Hepatocyte (in vitro differentiated cells): ENCODE data around the gene DDX39A. TPM values are rescaled to one million over a fixed set of nuclear protein-coding genes. Genes with fewer than 3 reads are reported as not detected.
A peak's percentile ranks its signal among the peaks of the same experiment; 100 is the strongest.

ENCODE experiments used
- DNase-seq: peaks from one replicate; pipeline ENCODE4 v3.0.0-alpha.2; 2016; ENCODE audit warnings: low spot score
- H2AFZ ChIP-seq: fragments of 200-600 bp; sonication (generic); 2 replicates; pipeline ENCODE4 v1.6.0; 2016; ENCODE audit warnings: antibody characterized with exemption, mild to moderate bottlenecking
- H3K27ac ChIP-seq: fragments of 200-600 bp; sonication (generic); 2 replicates; pipeline ENCODE4 v1.5.1; 2016; ENCODE audit warnings: mild to moderate bottlenecking
- H3K27me3 ChIP-seq: fragments of 200-600 bp; sonication (generic); 2 replicates; pipeline ENCODE4 v1.6.1; 2016
- H3K36me3 ChIP-seq: fragments of 200-600 bp; sonication (generic); replicated peaks from 2 replicates; pipeline ENCODE4 v1.5.1; 2016; ENCODE audit warnings: low read depth; ENCODE audit not compliant: insufficient read depth
- H3K4me1 ChIP-seq: fragments of 200-600 bp; sonication (generic); 2 replicates; pipeline ENCODE4 v1.5.1; 2016; ENCODE audit warnings: mild to moderate bottlenecking, moderate library complexity; ENCODE audit not compliant: insufficient read depth
- H3K4me2 ChIP-seq: fragments of 200-600 bp; sonication (generic); 2 replicates; pipeline ENCODE4 v1.6.0; 2016
- H3K4me3 ChIP-seq: fragments of 200-600 bp; sonication (generic); 2 replicates; pipeline ENCODE4 v1.5.1; 2016; ENCODE audit warnings: mild to moderate bottlenecking
- H3K79me2 ChIP-seq: fragments of 200-600 bp; sonication (generic); 2 replicates; pipeline ENCODE4 v1.6.0; 2017; ENCODE audit warnings: mild to moderate bottlenecking
- H3K9me2 ChIP-seq: fragments of 200-600 bp; sonication (generic); replicated peaks from 2 replicates; pipeline ENCODE4 v1.6.0; 2017; ENCODE audit warnings: mild to moderate bottlenecking; ENCODE audit not compliant: insufficient read depth
- H3K9me3 ChIP-seq: fragments of 200-600 bp; sonication (generic); 2 replicates; pipeline ENCODE4 v1.5.1; 2016; ENCODE audit warnings: low read depth, mild to moderate bottlenecking
- H4K20me1 ChIP-seq: fragments of 200-600 bp; sonication (generic); 2 replicates; pipeline ENCODE4 v1.6.0; 2016; ENCODE audit warnings: mild to moderate bottlenecking; ENCODE audit not compliant: insufficient read depth, poor library complexity, severe bottlenecking
- EZH2 ChIP-seq: fragments of 200-600 bp; sonication (generic); IDR thresholded peaks from 2 replicates; pipeline ENCODE4 v1.6.1; 2016; ENCODE audit warnings: antibody characterized with exemption, mild to moderate bottlenecking, borderline replicate concordance
- EZH2phosphoT487 ChIP-seq: fragments of 200-600 bp; sonication (generic); IDR thresholded peaks from one replicate; pipeline ENCODE4 v1.6.1; 2018; ENCODE audit warnings: antibody characterized with exemption, mild to moderate bottlenecking, low read depth, moderate library complexity; ENCODE audit not compliant: unreplicated experiment, severe bottlenecking
- WGBS: methylation state at CpG from one replicate; pipeline ENCODE4 v1.1.6; 2016; ENCODE audit warnings: low lambda C conversion rate; ENCODE audit errors: missing lambda C conversion rate; 5-methylcytosine and 5-hydroxymethylcytosine counted together
- polyA plus RNA-seq: library from polyadenylated mRNA; unstranded; fragments of >200 nt; fragmentation: Nextera tagmentation; extraction: Ambion mirVana; gene quantifications from 2 replicates; pipeline ENCODE4 v1.2.1, GENCODE V29; 2016
- total RNA-seq: library from RNA; depleted of rRNA; stranded (reverse); fragments of >200 nt; gene quantifications from 2 replicates; pipeline ENCODE4 v1.2.3, GENCODE V29; 2014
- TF ChIP-seq, protein P1 (sequence below): fragments of 200-600 bp; sonication (generic); IDR thresholded peaks from 2 replicates; pipeline ENCODE4 v1.5.1; 2016; ENCODE audit warnings: antibody characterized with exemption, mild to moderate bottlenecking; ENCODE audit not compliant: poor library complexity

The DDX39A gene
- total and polyA plus RNA-seq, 2 experiments from 2014 or later: 79.2 to 106 TPM

GRCh38 chr19:14363183-14364097, 55.7 kb downstream of the DDX39A start:
- no peaks in the 10 kb centered on the region for H3K27me3 ChIP-seq
- H4K20me1 ChIP-seq: no peaks in the 10 kb centered on the region
- H3K4me3 ChIP-seq: no peak overlapping the region
- peak overlapping the region; percentile 69 for H3K4me2 ChIP-seq
- WGBS: 8% methylated on average over 29 of the region's 35 CpGs
- DNase-seq: peak; percentile 69
- H2AFZ ChIP-seq: peak overlapping the region; percentile 56
- H3K9me3 ChIP-seq: no peaks in the 10 kb centered on the region
- H3K4me1 ChIP-seq: peaks cover 9% of the 10 kb centered on the region
- TF ChIP-seq, protein P1, sequence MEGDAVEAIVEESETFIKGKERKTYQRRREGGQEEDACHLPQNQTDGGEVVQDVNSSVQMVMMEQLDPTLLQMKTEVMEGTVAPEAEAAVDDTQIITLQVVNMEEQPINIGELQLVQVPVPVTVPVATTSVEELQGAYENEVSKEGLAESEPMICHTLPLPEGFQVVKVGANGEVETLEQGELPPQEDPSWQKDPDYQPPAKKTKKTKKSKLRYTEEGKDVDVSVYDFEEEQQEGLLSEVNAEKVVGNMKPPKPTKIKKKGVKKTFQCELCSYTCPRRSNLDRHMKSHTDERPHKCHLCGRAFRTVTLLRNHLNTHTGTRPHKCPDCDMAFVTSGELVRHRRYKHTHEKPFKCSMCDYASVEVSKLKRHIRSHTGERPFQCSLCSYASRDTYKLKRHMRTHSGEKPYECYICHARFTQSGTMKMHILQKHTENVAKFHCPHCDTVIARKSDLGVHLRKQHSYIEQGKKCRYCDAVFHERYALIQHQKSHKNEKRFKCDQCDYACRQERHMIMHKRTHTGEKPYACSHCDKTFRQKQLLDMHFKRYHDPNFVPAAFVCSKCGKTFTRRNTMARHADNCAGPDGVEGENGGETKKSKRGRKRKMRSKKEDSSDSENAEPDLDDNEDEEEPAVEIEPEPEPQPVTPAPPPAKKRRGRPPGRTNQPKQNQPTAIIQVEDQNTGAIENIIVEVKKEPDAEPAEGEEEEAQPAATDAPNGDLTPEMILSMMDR: no peak
- TF ChIP-seq EZH2: no peak
- no peak for TF ChIP-seq EZH2phosphoT487
- no peaks in the 10 kb centered on the region for H3K9me2 ChIP-seq
- H3K36me3 ChIP-seq: no peaks in the 10 kb centered on the region
- peak overlapping the region; percentile 61 for H3K27ac ChIP-seq
- no peaks in the 10 kb centered on the region for H3K79me2 ChIP-seq

- no peak overlapping the region for H2AFZ ChIP-seq
- WGBS: 71% methylated on average over 7 of the region's 7 CpGs
- no peak overlapping the region for H3K27ac ChIP-seq
- DNase-seq: no peak
- no peaks in the 10 kb centered on the region for H3K9me3 ChIP-seq
- peaks cover 9% of the 10 kb centered on the region for H3K4me1 ChIP-seq
- no peak overlapping the region for H3K4me3 ChIP-seq
- TF ChIP-seq, protein P1: no peak
- TF ChIP-seq EZH2phosphoT487 (no peak), EZH2 (no peak)
- H3K27me3 ChIP-seq: no peaks in the 10 kb centered on the region
- no peaks in the 10 kb centered on the region for H3K36me3 ChIP-seq
- H3K4me2 ChIP-seq: no peak overlapping the region
- H3K79me2 ChIP-seq: no peaks in the 10 kb centered on the region
- H4K20me1 ChIP-seq: no peaks in the 10 kb centered on the region
- no peaks in the 10 kb centered on the region for H3K9me2 ChIP-seq
These were observed 57.3 kb downstream of the DDX39A start for GRCh38 chr19:14361824-14362223.

Other genes starting within 250 kb of the DDX39A start
- gene ADGRL1, start 213.2 kb downstream of the DDX39A start, total RNA-seq: 11.5 and 16.9 TPM in 2 replicates
- 11.9 and 16.3 TPM in 2 replicates for gene ADGRL1, start 213.2 kb downstream of the DDX39A start, polyA plus RNA-seq
- 4.5 and 5.0 TPM in 2 replicates for gene ADGRE5, start 37.9 kb downstream of the DDX39A start, total RNA-seq
- 7.3 and 13.1 TPM in 2 replicates for gene ADGRE5, start 37.9 kb downstream of the DDX39A start, polyA plus RNA-seq
- gene PKN1, start 14.0 kb upstream of the DDX39A start, total RNA-seq: 57.4 and 61.4 TPM in 2 replicates
- 83.3 and 88.5 TPM in 2 replicates for gene PKN1, start 14.0 kb upstream of the DDX39A start, polyA plus RNA-seq
- 0.60 and 2.8 TPM in 2 replicates for gene PTGER1, start 56.0 kb upstream of the DDX39A start, total RNA-seq
- 3.5 and 7.6 TPM in 2 replicates for gene PTGER1, start 56.0 kb upstream of the DDX39A start, polyA plus RNA-seq
- 102 and 127 TPM in 2 replicates for gene GIPC1, start 76.8 kb upstream of the DDX39A start, total RNA-seq
- gene GIPC1, start 76.8 kb upstream of the DDX39A start, polyA plus RNA-seq: 186 and 201 TPM in 2 replicates
- gene DNAJB1, start 99.1 kb upstream of the DDX39A start, total RNA-seq: 104 and 112 TPM in 2 replicates
- gene DNAJB1, start 99.1 kb upstream of the DDX39A start, polyA plus RNA-seq: 179 and 185 TPM in 2 replicates
- 65.3 and 102 TPM in 2 replicates for gene TECR, start 110.3 kb upstream of the DDX39A start, total RNA-seq
- 366 and 370 TPM in 2 replicates for gene TECR, start 110.3 kb upstream of the DDX39A start, polyA plus RNA-seq
- 201 and 226 TPM in 2 replicates for gene NDUFB7, start 152.7 kb upstream of the DDX39A start, total RNA-seq
- gene NDUFB7, start 152.7 kb upstream of the DDX39A start, polyA plus RNA-seq: 354 and 442 TPM in 2 replicates
- not detected in 2 replicates for gene CLEC17A, start 163.7 kb upstream of the DDX39A start, total RNA-seq
- not detected in 2 replicates for gene CLEC17A, start 163.7 kb upstream of the DDX39A start, polyA plus RNA-seq